Stimulated activated CD4-positive, alpha-beta T cell treated with anti-CD3 and anti-CD28 coated beads, Interleukin-1b, Interleukin-23, amount 100 ng/mL, for 24 hours (primary cell): Measurements from ENCODE around the gene STEAP3.

Source experiments
- DNase-seq, 4 experiments: peaks; one replicate each; pipeline ENCODE4 v3.0.0-alpha.2; 2020; ENCODE audit warnings: low read depth in 4 of 4, low spot score in 1 of 4

STEAP3 gene

DNA sequence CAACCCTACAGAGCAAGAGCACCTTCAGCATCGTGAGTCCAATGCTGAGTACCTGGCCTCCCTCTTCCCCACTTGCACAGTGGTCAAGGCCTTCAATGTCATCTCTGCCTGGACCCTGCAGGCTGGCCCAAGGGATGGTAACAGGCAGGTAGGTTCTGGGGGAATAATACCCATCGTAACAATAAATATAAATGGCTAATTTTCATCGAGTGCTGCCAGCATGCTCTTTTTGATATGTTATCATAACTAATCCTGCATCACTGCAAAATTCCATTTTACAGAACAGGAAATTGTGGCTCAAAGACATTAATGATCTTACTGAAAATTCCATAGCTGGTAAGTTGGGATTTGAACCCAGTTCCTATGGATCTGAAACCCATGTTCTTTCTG lies 22.2 kb downstream of the STEAP3 start:
- DNase-seq, result no peak

DNA sequence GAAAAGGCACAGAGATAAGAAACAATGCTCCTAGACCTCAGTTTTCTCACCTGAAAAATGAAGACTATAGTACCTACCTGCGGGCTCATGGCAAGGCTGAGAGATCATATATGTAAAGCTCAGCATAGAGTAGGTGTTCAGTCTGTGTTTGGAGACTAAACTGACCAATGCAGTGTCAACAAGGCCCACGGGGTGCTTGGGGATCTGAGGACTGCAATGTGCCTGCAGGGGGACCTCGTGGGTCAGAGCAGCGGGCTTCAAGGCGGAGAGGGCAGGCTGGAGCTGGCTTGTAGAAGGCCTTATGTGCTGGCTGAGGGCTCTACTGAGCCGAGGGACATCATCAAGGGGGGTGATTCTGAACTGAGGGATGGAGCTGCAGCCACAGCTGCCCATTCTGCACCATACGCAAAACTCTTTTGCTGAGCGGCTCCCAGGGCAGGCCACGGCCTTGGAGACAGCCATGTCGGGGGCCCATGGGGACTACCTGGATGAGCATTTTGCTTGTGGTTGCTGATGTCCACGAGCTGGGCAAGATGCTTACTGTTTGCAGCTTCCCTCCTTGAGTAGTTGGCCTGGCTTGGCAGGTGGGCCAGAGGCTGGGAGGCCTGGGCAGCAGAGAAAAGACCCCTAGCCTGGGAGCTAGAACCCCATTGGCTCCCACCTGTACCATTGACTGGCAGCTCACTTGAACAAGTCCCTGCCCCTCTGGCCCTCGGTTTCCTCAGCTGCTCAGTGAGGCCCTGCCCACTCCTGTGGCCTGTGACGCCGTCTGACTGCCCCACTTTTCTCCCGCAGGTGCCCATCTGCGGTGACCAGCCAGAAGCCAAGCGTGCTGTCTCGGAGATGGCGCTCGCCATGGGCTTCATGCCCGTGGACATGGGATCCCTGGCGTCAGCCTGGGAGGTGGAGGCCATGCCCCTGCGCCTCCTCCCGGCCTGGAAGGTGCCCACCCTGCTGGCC lies 23.5 kb downstream of the STEAP3 start:
- no peak for DNase-seq

DNA sequence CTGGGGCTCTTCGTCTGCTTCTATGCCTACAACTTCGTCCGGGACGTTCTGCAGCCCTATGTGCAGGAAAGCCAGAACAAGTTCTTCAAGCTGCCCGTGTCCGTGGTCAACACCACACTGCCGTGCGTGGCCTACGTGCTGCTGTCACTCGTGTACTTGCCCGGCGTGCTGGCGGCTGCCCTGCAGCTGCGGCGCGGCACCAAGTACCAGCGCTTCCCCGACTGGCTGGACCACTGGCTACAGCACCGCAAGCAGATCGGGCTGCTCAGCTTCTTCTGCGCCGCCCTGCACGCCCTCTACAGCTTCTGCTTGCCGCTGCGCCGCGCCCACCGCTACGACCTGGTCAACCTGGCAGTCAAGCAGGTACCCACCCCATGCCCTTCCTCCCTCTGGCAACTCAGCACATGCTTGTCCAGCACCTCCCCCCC lies 24.2 kb downstream of the STEAP3 start:
- DNase-seq, result no peak

DNA sequence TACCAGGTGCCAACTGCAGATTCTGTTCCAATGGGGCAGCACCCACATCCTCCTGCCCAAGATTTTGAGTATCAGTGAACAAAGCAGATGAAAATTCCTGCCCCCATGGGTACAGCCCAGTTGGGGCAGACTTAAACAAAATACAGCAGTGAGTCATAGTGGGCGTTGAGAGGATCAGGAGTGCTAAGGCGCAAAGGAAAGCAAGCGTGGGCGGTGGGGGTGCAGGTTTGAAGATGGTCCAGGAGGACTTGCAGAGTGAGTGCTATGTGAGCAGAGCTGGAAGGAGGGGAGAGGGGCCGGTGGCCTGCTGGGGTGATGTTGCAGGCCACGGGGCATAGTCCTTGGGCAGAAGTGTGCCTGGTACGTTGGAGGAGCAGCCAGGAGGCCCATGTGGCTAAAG lies 24.7 kb downstream of the STEAP3 start:
- DNase-seq, result no peak

DNA sequence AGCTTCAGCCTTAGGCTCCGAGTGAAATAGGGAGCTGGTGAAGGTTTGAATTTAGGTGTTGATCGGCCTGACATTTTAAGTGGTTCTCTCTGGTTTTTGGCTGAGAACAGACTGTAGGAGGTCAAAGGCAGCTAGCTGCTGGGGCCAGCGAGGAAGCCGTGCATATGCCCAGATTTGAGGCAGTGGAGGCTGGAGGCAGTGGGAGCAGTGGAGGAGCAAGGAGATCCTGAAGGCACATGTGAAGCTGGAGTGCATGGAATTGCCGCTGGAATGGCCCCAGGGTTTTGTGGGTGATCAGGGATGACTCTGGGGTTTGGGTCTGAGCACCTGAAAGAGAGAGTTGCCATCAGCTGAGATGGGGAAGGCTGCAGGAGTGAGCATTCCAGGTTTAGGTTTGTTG lies 25.1 kb downstream of the STEAP3 start:
- DNase-seq, result no peak

DNA sequence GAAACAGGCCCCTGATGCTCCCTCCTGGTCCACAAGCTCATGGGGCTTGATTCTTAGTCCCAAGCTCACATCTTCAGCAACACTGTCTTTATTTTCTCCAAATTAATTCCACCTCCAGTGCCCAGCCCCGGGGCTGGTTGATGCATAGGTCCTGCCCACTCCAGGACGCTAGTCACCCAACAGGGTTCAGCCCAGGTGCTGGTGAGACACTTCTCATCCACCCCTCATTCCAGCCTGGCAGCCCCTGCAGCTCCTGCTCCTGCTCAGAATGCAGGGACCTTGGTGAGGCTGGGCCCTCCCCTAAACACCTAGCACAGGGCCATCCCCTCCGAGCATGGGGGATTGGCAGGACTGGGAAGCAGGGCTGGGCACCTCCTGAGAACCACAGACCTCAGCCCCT lies 25.7 kb downstream of the STEAP3 start:
- no peak for DNase-seq

DNA sequence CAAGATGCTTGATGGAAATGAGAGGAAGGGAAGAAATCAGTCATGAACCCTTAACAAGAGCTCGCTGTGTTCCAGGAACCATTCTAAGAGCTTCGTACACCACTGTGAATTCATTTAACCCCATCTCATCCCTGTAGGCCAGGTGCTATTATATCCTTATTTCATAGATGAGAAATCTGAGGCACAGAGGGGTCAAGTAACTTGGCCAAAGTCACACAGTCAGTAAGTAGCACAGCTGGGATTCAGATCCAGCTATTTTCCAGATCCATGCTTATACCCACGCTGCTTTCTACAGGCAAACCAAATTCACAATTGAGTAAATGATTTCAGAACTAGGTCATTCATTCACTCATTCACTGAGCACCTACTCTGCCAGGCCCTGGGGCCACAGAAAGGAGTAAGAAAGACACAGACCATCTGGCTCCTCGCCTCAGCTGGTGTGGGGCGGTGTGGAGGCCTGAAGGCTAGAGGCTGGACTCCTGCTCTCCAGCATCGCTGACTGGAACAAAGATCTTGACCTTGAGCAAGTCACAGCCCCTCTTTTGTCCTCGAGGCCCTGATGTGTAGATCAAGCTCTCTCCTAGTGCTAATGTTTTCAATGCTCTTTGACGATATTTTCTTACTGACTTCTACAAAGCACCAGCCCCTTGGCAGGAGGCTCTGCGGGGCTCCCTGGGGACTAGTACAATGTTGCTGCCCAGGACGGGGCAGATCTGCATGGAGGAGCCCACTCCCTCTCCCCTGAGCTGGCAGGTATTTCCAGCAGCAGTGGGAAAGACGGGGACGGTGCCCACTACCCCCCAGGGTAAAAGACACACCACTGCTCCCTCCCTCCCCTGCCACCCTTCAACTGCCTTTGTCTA lies 26.5 kb downstream of the STEAP3 start:
- no peak for DNase-seq

DNA sequence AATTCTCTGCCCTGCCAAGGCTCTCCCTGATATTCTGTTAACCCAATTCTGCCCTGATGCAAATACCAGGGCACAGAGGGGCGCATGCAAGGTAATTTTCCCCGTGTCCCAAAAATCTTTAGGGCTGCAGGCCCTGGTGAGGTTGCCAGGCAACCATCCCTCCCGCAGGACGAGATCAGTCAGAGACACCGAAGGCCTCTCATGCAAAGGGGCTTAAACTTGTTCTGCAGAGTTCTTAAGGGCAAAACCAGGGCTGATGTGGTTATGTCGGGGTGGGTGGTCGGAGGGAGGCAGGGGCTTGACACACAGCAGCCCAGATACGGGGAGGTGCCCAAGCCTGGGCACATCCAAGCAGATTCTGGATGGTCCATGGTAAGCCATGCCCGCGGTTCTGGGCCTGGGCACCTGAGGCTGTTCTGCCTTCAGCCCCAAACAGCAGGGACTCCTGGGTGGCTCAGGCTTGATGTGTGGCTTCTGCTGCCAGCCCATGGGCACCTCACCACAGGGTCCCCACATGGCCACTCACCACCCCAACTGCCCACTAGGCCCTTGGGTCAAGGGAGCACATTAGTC lies 27.2 kb downstream of the STEAP3 start:
- no peak for DNase-seq

DNA sequence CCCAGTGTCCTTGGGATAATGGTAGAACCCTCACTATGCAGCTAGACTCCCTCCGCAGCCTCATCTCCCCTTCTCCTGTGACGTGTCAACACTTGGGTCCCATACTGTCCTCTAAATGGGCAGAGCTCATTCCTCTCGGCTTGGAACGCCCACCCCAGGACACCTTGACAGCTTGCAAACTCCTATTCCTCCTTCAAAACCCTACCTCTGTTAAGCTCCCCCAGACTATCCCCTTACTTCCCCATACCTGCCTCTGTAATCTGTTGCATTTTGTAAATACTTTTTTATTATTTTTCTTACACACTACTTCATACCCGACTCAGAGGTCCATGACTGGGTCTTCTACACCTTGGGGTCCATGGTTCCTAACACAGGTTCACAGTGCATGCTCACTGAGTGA lies 28.0 kb downstream of the STEAP3 start:
- DNase-seq, result no peak

DNA sequence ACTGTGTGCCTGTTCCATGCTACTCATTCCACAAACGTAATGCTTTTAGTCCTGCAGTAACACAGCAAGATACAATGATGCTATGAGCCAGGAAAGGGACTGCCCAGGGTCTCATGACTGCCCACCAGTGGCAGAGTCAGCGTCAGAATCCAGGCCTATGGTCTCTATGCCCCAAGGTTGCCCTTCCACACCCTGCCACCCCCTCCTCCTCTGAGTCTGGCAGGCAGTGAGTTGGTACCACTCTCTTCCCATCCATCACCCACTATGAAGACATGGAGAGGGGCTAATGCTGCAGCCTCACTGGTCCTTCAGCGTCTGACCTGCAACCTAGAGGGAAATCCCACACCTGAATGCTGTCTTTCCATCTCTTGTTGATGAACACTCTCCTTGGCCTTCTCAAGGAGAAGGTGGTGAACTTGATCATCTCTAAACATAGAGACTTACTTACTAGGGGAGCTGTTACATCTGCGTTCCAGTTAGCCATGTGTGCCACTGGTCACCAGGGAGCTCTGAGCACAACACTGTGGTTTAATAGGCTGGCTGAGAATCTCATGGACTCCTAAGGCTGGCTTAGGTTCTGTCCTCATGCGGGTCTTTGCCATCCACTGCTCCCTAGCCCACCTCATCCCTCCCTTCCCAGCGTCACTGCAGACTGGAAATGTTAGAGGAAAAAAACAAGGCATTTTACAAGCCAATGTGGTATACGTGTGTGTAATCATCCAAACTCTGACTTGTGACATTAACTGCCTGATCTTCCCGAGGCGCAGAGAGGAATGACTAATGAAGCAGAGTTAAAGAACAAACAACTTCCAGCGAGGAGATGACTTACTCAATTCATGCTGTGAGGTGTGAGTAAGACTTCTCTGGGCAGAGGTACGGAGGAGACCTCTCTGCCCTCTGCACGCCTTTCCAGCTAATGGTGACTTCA lies 28.8 kb downstream of the STEAP3 start:
- no peak for DNase-seq

DNA sequence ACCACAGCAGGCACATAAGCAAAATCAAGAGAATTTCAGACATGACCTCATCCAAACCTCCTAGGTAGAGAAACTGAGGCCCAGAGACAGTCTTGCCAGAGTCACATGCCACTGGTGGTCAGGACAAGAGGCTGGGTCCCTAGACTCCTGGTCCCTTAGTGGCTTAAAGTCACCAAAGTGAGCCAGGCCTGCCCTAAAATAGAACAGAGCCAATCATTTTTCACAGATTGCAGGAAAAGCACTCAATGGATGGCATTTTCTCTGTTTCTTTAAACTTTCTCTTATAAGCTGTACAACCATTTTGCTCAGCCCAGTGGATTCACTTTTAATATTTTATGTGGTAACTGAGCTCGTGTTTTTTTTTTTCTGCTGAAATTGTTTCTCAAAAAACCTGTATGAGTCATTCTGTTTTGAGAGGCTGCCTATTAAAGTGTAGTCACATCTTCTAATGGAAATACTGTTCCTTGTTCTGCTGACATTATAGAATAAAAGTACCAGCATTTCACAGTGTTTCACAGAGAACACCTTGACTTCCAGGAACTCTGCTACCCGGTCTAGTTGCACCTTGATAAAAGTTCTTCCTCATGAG lies 29.6 kb downstream of the STEAP3 start:
- DNase-seq, result no peak

DNA sequence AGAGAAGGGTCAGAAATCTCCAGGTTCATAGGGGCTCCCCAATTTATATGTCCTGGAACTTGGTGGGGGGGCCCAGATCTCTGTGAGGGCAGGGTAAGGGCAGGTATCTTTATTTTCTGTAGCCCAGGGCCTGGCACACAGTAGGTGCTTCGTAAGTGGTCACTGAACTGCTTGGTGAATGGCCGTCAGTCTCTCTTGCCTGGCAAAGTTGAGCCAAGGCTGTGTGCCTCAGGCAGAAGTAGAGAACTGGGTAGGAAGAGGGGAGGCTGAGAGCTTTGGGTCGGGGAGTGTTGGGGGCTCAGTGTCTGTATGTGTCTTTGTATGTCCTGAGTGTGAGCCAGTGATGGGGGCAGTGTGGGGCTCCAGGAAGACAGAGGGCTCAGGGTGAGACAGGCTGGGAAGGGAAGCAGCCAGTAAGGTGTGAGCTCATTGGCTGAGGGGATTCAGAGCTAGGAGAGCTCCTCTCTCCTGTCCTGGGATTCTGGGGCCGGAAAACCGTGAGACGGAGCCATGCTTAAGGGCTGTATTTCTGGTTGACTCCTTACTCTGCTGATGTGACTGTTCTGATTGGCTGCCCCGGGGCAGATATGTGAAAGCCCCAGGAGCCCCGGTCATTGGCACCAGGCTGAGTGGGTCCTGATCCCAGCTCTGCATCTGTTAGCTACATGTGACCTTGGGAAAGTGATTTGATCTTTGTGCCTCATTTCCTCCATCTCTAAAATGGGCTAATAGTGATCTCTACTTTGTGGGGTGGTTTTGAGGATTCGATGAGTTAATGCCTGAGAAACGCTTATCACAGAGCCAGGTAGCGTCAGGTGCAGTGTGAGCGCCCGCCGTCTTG lies 30.3 kb downstream of the STEAP3 start:
- DNase-seq, result no peak

DNA sequence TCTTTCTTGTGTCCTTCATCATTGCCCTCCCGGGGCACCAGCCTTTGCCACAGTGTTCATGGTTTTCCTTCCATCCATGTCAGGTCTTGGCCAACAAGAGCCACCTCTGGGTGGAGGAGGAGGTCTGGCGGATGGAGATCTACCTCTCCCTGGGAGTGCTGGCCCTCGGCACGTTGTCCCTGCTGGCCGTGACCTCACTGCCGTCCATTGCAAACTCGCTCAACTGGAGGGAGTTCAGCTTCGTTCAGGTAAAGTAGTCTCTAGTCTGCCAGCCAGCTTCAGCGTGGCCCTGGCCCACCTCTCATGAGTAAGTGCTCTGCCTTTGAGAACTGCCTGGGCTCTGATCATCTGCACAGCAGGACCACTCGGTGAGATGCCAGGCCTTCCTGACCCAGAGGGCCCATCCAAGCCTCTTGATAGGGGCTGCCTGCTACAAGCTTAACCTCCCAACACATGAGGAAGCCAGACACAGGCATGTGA lies 31.0 kb downstream of the STEAP3 start:
- DNase-seq, result no peak

DNA sequence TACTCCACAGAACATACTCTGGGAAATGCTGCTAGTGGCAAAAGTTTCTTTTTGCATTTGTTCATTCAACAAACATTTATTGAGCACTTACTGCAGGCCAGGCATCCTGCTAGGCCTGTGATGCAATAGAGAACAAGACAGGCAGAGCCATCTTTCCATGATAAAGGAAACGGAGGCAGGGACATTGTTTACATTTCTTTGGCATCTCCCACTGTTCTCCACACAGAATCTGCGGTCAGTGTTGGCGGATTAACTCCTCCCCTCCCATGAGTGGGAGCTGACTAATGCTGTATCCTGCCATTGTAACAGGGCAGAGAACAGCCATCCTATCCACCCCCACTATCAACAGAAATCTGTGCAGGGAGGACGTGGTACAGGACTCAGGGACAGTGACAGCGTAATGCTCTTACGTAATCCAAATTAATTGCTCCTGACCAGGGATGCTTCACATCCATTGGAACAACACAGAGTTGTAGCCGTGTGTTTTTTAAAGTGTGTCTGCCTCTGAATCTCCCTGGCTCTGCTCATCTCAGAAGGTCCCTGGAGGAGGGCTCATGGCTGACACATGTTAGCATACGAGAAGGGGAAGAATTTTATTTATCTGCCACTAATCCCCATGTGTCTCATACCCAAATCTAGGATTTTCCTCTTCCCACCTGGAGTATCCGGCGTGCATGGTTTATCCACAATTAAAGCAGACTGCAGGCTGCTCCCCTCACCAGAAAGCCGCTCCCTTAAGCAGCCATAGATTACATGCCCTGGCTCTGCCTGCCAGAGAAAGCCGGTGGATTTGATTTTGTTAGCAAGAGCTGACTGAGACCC lies 32.3 kb downstream of the STEAP3 start:
- no peak for DNase-seq

DNA sequence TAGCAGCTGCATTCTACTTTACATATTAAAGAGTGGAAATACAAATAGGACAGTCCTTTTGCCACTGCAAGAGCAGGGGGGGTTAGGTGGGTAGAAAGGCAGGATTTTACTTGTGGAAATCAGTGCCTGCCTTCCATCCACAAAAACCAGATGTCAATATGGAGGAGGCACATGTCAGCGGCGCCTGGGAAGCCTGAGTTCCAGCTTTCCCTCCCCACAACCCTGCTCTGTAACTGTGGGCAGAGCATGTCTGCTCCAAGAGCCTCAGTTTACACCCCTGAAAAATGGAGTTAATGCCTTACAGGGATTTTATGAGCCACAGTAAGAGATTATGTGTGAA lies 32.9 kb downstream of the STEAP3 start:
- no peak for DNase-seq

DNA sequence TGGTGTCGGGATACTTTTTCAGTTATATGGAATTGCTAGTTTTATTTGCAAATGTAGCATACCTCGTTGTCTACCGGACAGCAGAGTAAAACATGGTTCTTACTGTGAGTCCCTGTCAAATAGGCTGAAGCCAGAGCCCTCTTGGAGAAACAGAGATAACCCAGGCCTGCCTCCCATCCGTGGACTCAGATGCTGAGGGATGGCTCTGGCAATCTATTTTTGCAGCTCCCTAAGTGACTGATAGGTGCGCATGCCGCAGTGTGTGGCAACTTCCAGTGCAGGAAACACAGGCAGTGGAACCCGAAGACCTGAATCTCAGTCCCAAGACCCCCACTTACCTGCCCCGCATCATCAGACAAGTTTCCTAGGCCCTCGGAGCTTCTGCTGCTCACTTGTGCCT lies 33.6 kb downstream of the STEAP3 start:
- no peak for DNase-seq

DNA sequence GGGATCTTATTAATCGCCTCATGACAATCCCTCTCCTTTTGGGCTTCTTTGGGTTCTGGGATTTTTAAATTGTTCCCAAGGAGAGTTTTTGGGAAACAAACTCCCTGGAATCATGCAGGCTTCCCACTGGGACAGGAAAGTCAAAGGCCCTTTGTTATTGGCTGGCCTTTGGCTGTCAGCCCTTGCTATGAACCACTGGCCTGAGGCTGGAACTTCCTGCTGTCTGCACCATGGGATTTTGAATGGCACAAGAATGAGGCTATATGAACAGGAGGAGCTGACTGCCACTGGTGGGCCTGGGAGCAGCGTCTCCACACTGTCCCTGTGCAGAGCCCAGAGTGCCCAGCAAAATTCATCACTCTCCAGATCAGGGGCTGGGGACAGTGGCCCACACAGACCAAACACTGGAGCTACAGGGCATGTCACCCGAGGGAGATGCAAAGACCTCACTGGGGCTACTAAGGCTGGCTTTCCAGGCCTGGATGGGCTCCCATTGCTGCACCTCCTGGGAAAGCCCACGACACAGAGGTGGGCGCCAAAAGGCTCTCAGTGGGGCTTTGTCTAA lies 35.7 kb downstream of the STEAP3 start:
- no peak for DNase-seq
